Stomach (tissue), 19 donors: Measurements from ENCODE around the gene FGF5. TPM values are rescaled to one million over a fixed set of nuclear protein-coding genes. Genes with fewer than 3 reads are reported as not detected.
A peak's percentile ranks its signal among the peaks of the same experiment; 100 is the strongest.

ENCODE experiments used
- DNase-seq, 2 donors: peaks; one replicate each; pipeline versions ENCODE4 v3.0.0 to v3.0.0-alpha.2; 2013 to 2019
- H3K27ac ChIP-seq, 5 donors: fragments of 200-600 bp in 4 of 5; sonication (generic) in 4 of 5; one replicate each; pipeline ENCODE4 v1.5.1; 2013 to 2019; ENCODE audit warnings: mild to moderate bottlenecking in 1 of 5, moderate library complexity in 1 of 5
- H3K27me3 ChIP-seq, 3 donors: fragments of 200-600 bp; sonication (generic); one replicate each; pipeline ENCODE4 v1.5.1; 2017 to 2019; ENCODE audit warnings: mixed run types in 1 of 3
- H3K36me3 ChIP-seq, 4 donors: fragments of 200-600 bp; sonication (generic); 1 replicate in 3 of 4; 2 replicates in 1 of 4; pipeline ENCODE4 v1.5.1; 2016 to 2019
- H3K4me1 ChIP-seq, 4 donors: fragments of 200-600 bp; sonication (generic); one replicate each; pipeline ENCODE4 v1.5.1; 2016 to 2019
- H3K4me3 ChIP-seq, 4 donors: fragments of 200-600 bp; sonication (generic) in 3 of 4; one replicate each; pipeline ENCODE4 v1.5.1; 2016 to 2019; ENCODE audit warnings: mild to moderate bottlenecking in 1 of 4
- H3K9me3 ChIP-seq, 4 donors: fragments of 200-600 bp; sonication (generic); one replicate each; pipeline ENCODE4 v1.5.1; 2016 to 2019
- EP300 ChIP-seq: sonication (generic); formaldehyde crosslinking; IDR thresholded peaks from one replicate; pipeline ENCODE4 v1.6.1; 2017; ENCODE audit warnings: antibody characterized with exemption
- POLR2A ChIP-seq, 4 donors: fragments of 450-650 bp; IDR thresholded peaks; one replicate each; pipeline ENCODE4 v1.6.1; 2016; ENCODE audit warnings: antibody characterized with exemption in 4 of 4, control low read depth in 2 of 4, mild to moderate bottlenecking in 1 of 4, moderate library complexity in 1 of 4
- POLR2AphosphoS5 ChIP-seq, 3 donors: sonication (generic); formaldehyde crosslinking; IDR thresholded peaks; one replicate each; pipeline ENCODE4 v1.6.1; 2016; ENCODE audit warnings: antibody characterized with exemption in 3 of 3
- WGBS, 5 donors: extraction: QIAGEN DNeasy Blood & Tissue Kit in 3 of 5; methylation state at CpG; one replicate each; pipeline versions ENCODE4 v1.1.5 to v1.1.7; 2013 to 2018; 5-methylcytosine and 5-hydroxymethylcytosine counted together
- intact Hi-C: fragments of 100-400 bp; cut with DNase I; formaldehyde crosslinking; loops from one replicate; pipeline ENCODE4 v1.15.1; 2023; ENCODE audit warnings: low total_unique reads
- long read RNA-seq, 10 donors: transcript quantifications; one replicate each; lab custom pipeline, GENCODE V29; 2026
- polyA plus RNA-seq, 3 donors: library from polyadenylated mRNA; stranded (reverse); fragments of 200-250 nt; gene quantifications; one replicate each; pipeline ENCODE4 v1.2.3, GENCODE V29; 2013
- total RNA-seq, 5 donors: library from RNA; depleted of rRNA; stranded (reverse); fragments of >200 nt; gene quantifications; one replicate each; pipeline versions ENCODE4 v1.1.0 to v1.2.3, GENCODE V29; 2014 to 2016
- TF ChIP-seq, protein P1 (sequence below), 7 experiments: fragments of 450-650 bp in 4 of 7; fragments of 200-600 bp in 3 of 7; sonication (generic) in 3 of 7; IDR thresholded peaks; one replicate each; pipeline ENCODE4 v1.5.1; 2016 to 2019; ENCODE audit warnings: antibody characterized with exemption in 7 of 7, control low read depth in 2 of 7, mild to moderate bottlenecking in 1 of 7
- donor health status: healthy with polysubstance abuse.
- donor health status: Bipolar disorder and iron deficiency.
- donor health status: healthy.

The FGF5 gene
- total RNA-seq (under 1 TPM in 1 of 5 donors, not detected in 4; 0.18 TPM), polyA plus RNA-seq (not detected)
- long read RNA-seq, donor 1: 0 reads
- long read RNA-seq, donor 2: 0 reads
- long read RNA-seq, donor 3: 0 reads
- long read RNA-seq, donor 4: 0 reads
- long read RNA-seq, donor 5: 0 reads
- long read RNA-seq, donor 6: 0 reads
- long read RNA-seq, donor 7: 0 reads
- long read RNA-seq, donor 8: 0 reads
- long read RNA-seq, donor 9: 0 reads
- long read RNA-seq, donor 10: 0 reads

GRCh38 chr4:80266253-80266901 is at the start of gene FGF5:
Gene FGF5, plus strand, starts transcription at chr4:80266664. Its CDS starts 161 bp downstream, at chr4:80266825.
- H3K27ac ChIP-seq: peak within 1 kb of the TSS in 2 of 5 donors; percentile 41 to 57
- H3K9me3 ChIP-seq: no peaks in the 10 kb centered on the region
- H3K4me3 ChIP-seq: peak within 1 kb of the TSS; percentile 34 to 49 (median 44)
- peak in 1 of 2 donors; percentile 79 for DNase-seq
- TF ChIP-seq POLR2A (IDR thresholded peaks at IDR 0.05): no peak
- TF ChIP-seq POLR2AphosphoS5 (IDR thresholded peaks at IDR 0.05): peak in 2 of 3 donors; percentile 21 to 49
- no peaks in the 10 kb centered on the region for H3K36me3 ChIP-seq
- WGBS, 5 donors: 0 to 1% (median 1%) methylated on average over 35 to 50 of the region's 50 CpGs
- H3K27me3 ChIP-seq: peaks cover 12 to 89% (median 67%) of the 10 kb centered on the region in 3 donors
- intact Hi-C loops: no loop called here
- peaks cover 7 to 39% (median 25%) of the 10 kb centered on the region in 4 donors for H3K4me1 ChIP-seq

DNA sequence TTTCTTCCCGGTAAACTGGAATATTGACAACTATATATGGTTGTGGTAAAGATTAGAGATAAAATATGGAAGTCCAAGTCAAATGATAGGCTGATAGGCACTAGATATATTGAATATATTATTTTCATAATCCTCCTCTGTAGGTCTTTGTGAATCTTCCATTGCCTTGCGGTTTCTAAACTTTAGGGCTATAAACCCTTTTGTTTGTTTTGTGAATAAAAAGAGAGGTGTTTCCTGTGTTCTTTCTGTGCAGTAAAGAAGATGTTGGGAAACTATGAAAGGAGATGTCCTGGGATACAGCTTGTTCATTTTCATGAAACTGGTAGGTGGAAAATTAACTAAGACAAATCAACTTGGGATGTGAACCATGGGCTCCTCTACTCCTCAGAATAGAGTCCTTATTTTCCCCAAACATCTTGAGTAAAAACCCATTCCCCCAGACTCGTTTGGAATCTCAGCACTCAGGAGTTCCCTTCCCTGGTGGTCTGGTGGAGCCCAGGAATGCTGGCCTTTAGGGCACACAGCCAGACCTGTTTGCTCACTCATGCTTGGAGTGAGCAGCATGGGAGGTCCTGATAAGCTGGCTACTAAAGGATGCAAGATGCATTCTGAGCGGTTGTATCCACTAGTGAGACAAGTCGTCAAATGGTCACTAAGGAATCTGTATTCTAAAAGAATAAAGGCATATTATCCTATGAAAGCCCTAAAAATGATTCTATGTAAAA is 47.0 kb upstream of the FGF5 start:
- Histone ChIP-seq H3K27ac (no peak overlapping the region), H3K4me3 (no peak overlapping the region), H3K9me3 (no peaks in the 10 kb centered on the region), H3K4me1 (no peaks in the 10 kb centered on the region), H3K27me3 (peaks cover 0 to 16% (median 6%) of the 10 kb centered on the region in 3 donors), H3K36me3 (no peaks in the 10 kb centered on the region)
- TF ChIP-seq, protein P1, sequence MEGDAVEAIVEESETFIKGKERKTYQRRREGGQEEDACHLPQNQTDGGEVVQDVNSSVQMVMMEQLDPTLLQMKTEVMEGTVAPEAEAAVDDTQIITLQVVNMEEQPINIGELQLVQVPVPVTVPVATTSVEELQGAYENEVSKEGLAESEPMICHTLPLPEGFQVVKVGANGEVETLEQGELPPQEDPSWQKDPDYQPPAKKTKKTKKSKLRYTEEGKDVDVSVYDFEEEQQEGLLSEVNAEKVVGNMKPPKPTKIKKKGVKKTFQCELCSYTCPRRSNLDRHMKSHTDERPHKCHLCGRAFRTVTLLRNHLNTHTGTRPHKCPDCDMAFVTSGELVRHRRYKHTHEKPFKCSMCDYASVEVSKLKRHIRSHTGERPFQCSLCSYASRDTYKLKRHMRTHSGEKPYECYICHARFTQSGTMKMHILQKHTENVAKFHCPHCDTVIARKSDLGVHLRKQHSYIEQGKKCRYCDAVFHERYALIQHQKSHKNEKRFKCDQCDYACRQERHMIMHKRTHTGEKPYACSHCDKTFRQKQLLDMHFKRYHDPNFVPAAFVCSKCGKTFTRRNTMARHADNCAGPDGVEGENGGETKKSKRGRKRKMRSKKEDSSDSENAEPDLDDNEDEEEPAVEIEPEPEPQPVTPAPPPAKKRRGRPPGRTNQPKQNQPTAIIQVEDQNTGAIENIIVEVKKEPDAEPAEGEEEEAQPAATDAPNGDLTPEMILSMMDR (IDR thresholded peaks at IDR 0.05): no peak
- TF ChIP-seq POLR2A (IDR thresholded peaks at IDR 0.05) (no peak), POLR2AphosphoS5 (IDR thresholded peaks at IDR 0.05) (no peak), EP300 (no peak)
- no peak for DNase-seq
- intact Hi-C loops: loop anchor here (10.0 kb wide), 1 partner anchor 1275 kb away; no protein-coding TSS in a partner anchor
- 33 to 50% (median 42%) methylated on average over 5 of the region's 5 CpGs for WGBS, 5 donors

GRCh38 chr4:80220711-80221110 is 45.8 kb upstream of the FGF5 start:
- intact Hi-C loops: no loop called here
- Histone ChIP-seq H3K27me3 (peaks cover 0 to 23% (median 6%) of the 10 kb centered on the region in 3 donors), H3K4me1 (no peaks in the 10 kb centered on the region), H3K36me3 (no peaks in the 10 kb centered on the region), H3K4me3 (no peak overlapping the region), H3K27ac (no peak overlapping the region), H3K9me3 (no peaks in the 10 kb centered on the region)
- WGBS, 5 donors: 21 to 31% (median 27%) methylated on average over 3 of the region's 3 CpGs
- no peak for TF ChIP-seq POLR2A (IDR thresholded peaks at IDR 0.05)
- TF ChIP-seq POLR2AphosphoS5 (IDR thresholded peaks at IDR 0.05): no peak
- TF ChIP-seq EP300: no peak
- TF ChIP-seq, protein P1 (IDR thresholded peaks at IDR 0.05): no peak
- DNase-seq: no peak

DNA sequence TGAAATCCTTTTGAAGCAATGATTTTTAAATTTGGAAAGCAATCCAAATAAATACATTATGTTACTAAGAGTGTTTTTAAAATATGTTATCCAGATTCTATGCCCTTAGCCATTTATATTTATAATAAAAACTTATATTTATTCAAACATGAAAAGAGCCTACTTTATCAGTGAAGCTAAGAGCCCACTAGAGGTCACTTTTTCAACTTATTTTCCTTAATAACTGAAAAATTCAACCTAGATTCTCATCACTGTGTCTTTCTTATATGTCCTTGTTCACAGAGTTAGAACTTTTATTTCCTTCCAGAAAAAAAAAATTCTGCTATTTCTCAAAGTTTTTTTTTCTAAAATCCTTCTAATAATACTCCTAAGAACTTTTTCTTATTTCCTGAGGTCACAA is 45.3 kb upstream of the FGF5 start:
- peaks cover 0 to 23% (median 6%) of the 10 kb centered on the region in 3 donors for H3K27me3 ChIP-seq
- H3K4me1 ChIP-seq: no peaks in the 10 kb centered on the region
- intact Hi-C loops: no loop called here
- TF ChIP-seq POLR2A (IDR thresholded peaks at IDR 0.05): no peak
- TF ChIP-seq, protein P1 (IDR thresholded peaks at IDR 0.05): no peak
- TF ChIP-seq POLR2AphosphoS5 (IDR thresholded peaks at IDR 0.05): no peak
- TF ChIP-seq EP300: no peak
- H3K36me3 ChIP-seq: no peaks in the 10 kb centered on the region
- H3K9me3 ChIP-seq: no peaks in the 10 kb centered on the region
- H3K27ac ChIP-seq: no peak overlapping the region
- H3K4me3 ChIP-seq: no peak overlapping the region
- DNase-seq: no peak
